ENCODE data around the gene ASTN2.

The ASTN2 gene

DNA sequence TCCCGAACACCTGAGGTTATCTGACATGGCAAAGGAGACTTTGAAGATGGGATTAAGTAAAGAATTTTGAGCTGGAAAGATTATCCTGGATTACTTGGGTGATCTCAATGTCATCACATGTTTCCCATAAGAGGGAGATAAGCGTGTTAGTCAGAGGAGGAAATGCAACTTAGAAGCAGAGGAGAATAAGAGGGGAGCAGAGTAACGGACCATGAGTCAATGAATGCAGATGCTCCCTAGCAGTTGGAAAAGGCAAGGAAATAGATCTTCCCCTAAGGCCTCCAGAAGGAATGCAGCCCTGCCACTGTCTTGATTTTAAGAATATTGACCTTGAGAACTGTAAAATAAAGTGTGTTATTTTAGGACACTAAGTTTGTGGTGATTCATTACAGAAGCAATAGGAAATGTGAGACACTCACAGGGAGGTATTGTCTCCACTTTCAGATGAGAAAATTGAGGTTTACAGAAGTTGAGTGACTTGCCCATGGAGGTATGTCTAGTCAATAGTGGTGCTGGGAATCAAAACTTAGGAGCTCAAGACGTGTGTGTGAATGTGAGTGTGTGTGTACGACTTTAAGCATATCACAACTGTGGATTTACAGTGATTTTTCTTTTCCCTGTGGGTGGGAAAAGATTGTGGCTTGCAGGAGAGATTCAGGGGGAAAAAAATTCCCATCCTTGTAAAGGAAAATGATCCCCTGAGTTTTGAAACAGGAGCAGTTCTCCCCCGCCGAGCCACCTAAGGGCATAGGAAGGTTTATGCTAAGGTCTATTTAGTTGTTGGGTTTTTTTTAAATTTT lies 602.4 kb downstream of the ASTN2 start:
- no peak for DNase-seq (ENCODE audit: low read depth in 3 of 3)

DNA sequence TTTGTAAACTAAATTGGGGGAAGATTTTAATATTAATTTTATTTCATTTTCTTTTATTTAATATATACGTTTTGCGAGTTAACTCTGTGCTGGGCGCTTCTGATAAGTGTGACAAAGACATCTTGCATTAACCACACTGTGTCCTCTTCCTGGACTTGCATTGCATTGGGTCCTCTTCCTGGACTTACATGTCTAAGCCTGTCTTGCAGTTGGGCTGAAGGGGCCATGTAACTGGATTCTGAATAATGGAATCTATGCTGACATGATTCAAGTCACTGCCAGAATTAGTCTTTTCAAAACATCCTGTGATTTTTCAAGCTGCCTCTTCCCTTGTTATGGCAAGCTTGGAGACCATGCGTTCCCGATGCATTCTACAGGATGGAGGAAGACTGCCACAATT lies 605.2 kb downstream of the ASTN2 start:
- DNase-seq (ENCODE audit: low read depth in 3 of 3), result no peak

- DNase-seq (ENCODE audit: low read depth in 3 of 3), result no peak
Measured at GRCh38 chr9:116806075-116806474, 608.8 kb downstream of the ASTN2 start.

DNA sequence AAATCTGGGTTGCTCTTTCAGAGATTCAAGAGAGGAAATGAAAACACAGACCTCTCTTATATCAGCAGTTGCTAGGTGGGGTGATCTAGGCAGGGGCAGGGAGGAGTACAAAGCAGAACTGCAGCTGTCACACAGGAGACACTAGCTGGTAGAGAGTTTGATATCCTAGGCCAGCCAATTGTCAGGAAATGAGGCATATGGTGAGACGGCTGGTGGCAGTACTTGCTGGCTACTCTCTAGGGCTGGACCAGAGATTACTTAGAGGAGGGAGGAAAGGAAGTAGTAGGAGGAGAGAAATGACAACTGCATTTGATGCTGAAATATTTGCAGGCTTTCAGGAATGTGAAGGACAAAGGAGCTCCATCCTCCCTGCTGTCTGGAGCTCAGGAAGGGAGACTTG lies 614.0 kb downstream of the ASTN2 start:
- DNase-seq (ENCODE audit: low read depth in 3 of 3), result no peak

DNA sequence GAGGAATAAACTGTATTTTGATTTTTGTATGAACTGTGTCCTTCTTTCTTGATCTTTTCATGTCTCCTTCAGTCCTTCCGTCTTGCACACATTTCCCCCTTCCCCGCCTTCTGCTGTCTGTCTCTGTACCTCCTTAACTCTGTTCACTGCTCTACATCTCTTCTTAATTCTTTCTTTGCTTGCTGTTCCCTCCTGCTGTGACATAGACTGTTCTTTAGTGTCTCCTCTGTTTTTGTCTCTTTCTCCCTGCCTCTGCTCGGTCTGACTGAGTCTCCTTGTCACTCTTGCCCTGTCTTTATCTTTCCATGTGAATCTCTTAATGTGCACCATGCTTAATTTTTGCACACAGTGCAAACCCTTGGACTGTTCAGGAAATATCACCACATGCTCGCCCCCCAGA lies 614.8 kb downstream of the ASTN2 start:
- DNase-seq (ENCODE audit: low read depth in 3 of 3), result no peak

DNA sequence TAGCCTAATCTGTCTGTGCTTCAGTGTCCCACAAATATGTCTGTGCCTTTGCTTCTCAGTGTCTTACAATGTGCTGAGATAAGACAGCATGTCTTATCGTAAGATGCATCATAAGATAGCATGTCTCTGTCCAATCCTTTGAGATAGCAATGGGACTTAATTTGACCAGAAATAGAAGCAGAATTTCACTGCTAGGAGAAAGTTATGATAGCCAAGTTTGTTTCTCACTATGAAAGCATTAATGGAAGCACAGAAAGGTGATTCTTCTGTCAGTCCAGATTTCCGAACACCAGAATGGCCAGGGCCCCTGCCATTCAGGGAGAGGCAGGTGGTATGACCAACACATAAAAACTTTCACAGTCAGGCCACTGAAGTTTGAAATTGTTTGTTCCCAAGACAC lies 616.3 kb downstream of the ASTN2 start:
- no peak for DNase-seq (ENCODE audit: low read depth in 3 of 3)

GRCh38 chr9:116797276-116797675 lies 617.6 kb downstream of the ASTN2 start:
- no peak for DNase-seq (ENCODE audit: low read depth in 3 of 3)

DNA sequence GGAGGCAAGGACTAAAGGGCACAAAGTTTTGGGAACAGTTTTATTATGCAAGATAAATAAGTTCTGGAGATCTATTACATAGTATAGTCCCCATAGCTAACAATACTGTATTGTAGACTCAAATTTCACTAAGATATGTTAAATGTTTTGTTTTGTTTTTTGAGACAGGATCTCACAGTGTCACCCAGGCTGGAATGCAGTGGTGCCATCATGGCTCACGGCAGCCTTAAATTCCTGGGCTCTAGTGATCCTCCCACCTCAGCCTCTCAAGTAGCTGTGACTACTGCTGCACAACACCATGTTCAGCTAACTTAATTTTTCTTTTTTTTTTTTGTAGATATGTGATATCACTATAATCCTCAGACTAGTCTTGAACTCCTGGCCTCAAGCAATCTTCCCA lies 618.2 kb downstream of the ASTN2 start:
- no peak for DNase-seq (ENCODE audit: low read depth in 3 of 3)

DNA sequence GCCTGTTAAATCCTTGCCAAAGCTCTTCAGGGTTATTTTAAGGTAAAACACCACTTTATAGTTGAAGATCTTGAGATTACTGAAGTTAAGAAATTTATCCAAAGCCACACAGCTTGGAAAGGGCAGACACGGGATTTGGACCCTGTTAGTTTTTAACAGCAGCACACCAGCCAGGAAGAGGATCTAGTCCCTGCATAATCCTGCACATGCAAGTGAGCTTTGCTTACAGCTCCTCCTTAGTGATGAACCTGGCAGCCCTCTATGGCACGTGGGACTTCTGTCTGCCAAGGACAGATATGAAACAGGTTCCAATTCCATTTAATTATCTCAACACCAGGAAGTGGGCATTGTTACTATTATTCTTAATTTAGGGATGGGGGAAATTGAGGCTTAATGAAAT lies 619.0 kb downstream of the ASTN2 start:
- DNase-seq (ENCODE audit: low read depth in 3 of 3), result no peak

- no peak for DNase-seq (ENCODE audit: low read depth in 3 of 3)
Measured at GRCh38 chr9:116792271-116792670, 622.6 kb downstream of the ASTN2 start.

- DNase-seq (ENCODE audit: low read depth in 3 of 3), result no peak
Measured at GRCh38 chr9:116791326-116791725, 623.5 kb downstream of the ASTN2 start.

DNA sequence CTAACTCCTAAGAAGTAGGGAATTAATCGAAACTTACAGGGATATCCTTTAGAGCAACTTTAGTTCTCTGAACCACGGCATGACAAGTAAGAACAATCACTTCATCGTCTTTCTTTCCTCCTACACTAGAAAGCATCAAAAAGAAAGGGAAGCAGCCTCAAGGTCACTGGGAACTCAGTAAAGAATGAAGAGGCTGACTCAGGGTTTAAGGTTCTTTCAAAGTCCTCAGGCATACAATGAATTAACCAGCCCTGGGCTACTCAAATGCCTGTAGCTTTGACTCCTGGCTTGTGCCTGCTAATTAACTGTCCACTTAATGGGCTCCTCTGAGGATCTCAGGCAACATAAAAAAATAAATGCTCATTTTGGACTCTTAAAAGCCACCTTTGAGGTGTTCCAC lies 625.8 kb downstream of the ASTN2 start:
- DNase-seq (ENCODE audit: low read depth in 3 of 3), result no peak

DNA sequence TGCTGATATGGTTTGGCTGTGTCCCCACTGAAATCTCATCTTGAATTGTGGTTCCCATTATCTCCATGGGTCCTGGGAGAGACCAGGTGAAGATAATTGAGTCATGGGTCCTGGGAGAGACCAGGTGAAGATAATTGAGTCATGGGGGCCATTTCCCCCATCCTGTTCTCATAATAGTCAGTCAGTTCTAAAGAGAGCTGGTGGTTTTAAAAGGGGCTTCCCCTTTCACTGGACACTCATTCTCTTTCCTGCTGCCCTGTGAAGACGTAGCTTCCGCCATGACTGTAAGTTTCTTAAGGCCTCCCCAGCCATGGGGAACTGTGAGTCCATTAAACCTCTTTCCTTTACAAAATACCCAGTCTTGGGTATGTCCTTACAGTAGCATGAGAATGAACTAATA lies 628.1 kb downstream of the ASTN2 start:
- no peak for DNase-seq (ENCODE audit: low read depth in 3 of 3)

DNA sequence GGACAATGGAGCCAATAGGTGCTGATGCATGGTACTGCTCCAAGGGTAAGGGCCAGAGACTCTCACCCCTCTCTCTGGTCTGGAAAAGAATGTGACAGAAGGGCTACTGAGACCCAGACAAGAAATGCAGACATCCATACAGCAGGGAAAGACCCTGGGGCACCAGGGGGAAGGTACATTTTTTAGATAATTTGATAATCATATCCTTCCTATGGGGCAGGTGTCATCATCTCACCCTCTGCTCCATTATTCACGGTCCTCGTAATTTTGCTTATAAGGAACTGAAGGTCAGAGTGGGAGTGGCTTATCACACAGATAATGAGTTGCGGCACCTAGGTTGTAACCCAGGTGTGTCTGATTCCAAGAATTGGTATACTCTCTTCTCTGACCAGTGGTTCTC lies 637.7 kb downstream of the ASTN2 start:
- DNase-seq (ENCODE audit: low read depth in 3 of 3), result no peak

DNA sequence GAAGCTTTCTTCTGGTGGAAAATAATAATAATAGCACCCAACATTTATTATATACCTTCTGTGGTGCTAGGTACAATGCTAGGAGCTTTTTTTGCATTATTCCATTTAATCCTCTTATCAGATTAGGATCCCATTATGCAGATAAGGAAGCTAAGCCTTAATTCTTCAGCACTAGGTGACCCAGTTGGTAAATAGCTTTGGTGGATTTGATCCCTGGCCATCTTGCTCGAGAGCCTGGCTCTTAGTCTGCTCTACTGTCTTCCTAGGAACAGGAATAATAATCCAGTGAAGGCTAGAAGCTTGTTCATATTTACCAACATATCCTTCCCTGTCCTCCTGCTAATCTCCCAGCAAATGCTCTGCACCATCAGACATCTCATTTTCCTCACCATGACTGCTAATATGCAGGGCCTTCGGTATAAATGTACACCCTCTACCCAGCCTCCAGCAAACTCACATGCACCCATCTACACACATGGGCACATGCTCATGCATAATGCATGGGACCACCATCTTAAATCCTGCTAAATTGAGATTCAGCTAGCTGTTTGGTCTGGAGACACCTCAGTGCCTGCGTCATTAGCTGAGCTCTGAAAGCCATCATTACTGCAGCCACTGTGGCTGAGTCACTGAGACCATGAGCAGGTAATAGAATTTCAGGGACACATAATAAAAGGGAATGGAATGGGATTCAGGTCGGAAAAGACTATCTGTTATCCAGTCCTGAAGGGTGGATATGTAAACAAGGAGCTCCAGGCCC lies 640.3 kb downstream of the ASTN2 start:
- no peak for DNase-seq (ENCODE audit: low read depth in 3 of 3)

DNA sequence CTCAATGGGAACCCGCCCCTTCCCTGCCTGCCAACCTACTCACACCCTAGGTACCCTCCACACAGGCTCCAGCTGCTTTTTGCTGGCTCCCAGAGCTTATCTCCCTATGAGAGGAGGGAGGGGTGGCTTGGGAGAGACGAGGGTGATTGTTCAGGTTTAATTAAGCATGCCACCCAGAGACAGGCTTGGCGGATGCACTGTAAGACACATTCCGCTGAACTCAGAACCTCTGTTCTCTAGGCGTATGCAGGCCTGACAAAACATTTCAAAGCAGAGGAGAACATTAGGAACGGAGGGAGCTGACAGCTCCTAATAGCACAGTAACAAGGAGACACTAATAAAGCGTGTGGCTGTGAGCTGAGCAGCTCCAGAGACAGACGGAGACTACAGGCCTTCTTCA lies 647.6 kb downstream of the ASTN2 start:
- DNase-seq (ENCODE audit: low read depth in 3 of 3), result no peak

DNA sequence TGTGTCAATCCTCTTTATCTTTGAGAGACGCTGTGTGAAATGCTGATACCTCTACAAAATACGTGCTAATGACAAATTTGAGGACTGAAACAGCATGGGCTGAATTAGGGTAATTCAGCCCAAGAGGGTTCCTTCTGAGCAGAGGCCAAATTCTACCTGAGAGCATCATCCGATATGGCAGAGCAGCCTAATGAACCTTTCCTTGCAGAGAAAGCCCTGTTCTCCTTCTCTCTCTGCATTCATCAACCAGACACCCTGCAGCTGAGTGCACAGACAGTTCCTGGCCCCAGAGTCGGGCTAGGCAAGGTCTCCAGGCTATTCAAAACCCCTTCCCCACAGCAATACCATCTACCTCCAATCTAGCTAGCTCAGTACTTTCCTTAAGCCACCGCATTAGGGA lies 649.8 kb downstream of the ASTN2 start:
- no peak for DNase-seq (ENCODE audit: low read depth in 3 of 3)

- DNase-seq (ENCODE audit: low read depth in 3 of 3), result no peak
Measured at GRCh38 chr9:116763770-116764169, 651.1 kb downstream of the ASTN2 start.

DNA sequence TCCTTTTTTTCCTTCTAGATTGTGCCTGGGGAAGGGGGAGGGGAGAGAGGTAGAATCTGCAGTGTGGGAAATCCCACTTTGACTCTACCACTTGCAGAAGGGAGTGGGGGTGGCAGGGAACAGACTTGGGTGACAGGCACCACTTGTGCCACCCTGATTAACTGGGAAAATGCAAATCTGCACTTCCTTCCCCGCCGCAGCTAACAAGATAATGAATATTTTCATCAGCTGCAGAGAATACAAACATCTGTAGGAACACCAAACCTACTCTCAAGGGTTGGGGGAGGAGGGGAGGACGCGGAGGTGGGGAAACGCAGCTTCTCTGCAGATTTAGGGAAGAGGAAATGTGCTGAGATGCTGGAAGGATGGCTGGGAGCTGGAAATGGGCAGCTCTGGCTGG lies 654.2 kb downstream of the ASTN2 start:
- no peak for DNase-seq (ENCODE audit: low read depth in 3 of 3)

DNA sequence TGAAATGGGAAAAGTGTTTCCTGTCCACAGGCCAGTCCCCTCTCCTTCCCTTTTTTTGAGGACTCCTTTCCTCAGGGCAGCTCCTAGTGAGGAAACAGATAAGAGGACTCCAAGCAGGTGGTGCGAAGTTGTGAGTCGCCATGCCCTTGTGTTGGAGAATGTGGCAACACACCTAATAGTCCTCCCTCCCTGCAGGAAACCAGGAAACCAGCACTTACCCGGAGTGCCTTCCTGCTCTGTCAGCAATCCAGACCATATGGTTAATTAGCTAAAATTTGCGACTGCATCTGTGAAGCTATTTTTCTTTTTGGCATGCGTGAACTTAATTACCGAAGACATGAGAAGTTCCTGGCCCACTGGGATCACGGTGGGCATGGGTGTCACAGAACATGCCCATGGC lies 657.8 kb downstream of the ASTN2 start:
- DNase-seq (ENCODE audit: low read depth in 3 of 3), result no peak

GRCh38 chr9:116753389-116753788 lies 661.5 kb downstream of the ASTN2 start:
- DNase-seq (ENCODE audit: low read depth in 3 of 3), result no peak

DNA sequence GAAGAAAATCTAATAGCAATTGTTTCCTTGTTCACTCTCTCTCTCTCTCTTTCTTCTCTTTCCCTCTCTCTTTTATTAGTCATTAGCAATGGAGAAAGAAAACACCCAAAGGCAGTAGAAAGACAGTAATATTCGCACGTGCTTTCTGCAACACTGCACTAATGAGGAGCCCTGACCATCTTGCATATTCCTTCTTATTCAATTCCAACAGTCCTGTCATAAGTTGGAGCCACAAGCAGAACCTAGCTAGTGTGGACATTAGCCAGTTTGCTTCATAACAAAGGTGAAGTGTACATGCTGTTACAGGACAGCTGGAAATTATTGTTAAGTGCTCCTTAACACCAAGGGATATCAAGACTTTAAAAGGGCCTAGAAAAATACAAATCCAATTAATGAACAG lies 664.3 kb downstream of the ASTN2 start:
- DNase-seq (ENCODE audit: low read depth in 3 of 3), result no peak

- DNase-seq (ENCODE audit: low read depth in 3 of 3), result no peak
Measured at GRCh38 chr9:116749772-116750171, 665.1 kb downstream of the ASTN2 start.

Data from stimulated activated CD4-positive, alpha-beta T cell treated with anti-CD3 and anti-CD28 coated beads, TNF-alpha, amount 100 ng/mL, for 24 hours (primary cell).